Measurements from ENCODE around the gene MED15. TPM values are rescaled to one million over a fixed set of nuclear protein-coding genes. Genes with fewer than 3 reads are reported as not detected.

The MED15 gene
- total RNA-seq, 4 donors from 2014 or later, result 34.0 to 54.1 (median 38.9) TPM

- no peaks in the 10 kb centered on the region for H3K9me3 ChIP-seq
- H3K4me3 ChIP-seq, result no peak overlapping the region
- 96% methylated on average over 14 of the region's 14 CpGs for WGBS
- peaks cover 0 to 3% (median 0%) of the 10 kb centered on the region in 4 donors for H3K4me1 ChIP-seq
- no peaks in the 10 kb centered on the region for H3K27me3 ChIP-seq
- DNase-seq (ENCODE audit: extremely low spot score), result no peak
- intact Hi-C loops (cut with DNase I), result no loop called here
- TF ChIP-seq POLR2AphosphoS5 (IDR thresholded peaks at IDR 0.05), result no peak
- no peak for TF ChIP-seq EP300 (IDR thresholded peaks at IDR 0.05)
- no peak for TF ChIP-seq POLR2A (IDR thresholded peaks at IDR 0.05; ENCODE audit: low read depth)
- TF ChIP-seq, protein P1, sequence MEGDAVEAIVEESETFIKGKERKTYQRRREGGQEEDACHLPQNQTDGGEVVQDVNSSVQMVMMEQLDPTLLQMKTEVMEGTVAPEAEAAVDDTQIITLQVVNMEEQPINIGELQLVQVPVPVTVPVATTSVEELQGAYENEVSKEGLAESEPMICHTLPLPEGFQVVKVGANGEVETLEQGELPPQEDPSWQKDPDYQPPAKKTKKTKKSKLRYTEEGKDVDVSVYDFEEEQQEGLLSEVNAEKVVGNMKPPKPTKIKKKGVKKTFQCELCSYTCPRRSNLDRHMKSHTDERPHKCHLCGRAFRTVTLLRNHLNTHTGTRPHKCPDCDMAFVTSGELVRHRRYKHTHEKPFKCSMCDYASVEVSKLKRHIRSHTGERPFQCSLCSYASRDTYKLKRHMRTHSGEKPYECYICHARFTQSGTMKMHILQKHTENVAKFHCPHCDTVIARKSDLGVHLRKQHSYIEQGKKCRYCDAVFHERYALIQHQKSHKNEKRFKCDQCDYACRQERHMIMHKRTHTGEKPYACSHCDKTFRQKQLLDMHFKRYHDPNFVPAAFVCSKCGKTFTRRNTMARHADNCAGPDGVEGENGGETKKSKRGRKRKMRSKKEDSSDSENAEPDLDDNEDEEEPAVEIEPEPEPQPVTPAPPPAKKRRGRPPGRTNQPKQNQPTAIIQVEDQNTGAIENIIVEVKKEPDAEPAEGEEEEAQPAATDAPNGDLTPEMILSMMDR (IDR thresholded peaks at IDR 0.05), result no peak
- H3K36me3 ChIP-seq, result peaks cover 0 to 29% (median 14%) of the 10 kb centered on the region in 4 donors
- H3K27ac ChIP-seq (replicated peaks in 1 of 4), result no peak overlapping the region
Observed at GRCh38 chr22:20483771-20484170, 23.6 kb upstream of the MED15 start.

DNA sequence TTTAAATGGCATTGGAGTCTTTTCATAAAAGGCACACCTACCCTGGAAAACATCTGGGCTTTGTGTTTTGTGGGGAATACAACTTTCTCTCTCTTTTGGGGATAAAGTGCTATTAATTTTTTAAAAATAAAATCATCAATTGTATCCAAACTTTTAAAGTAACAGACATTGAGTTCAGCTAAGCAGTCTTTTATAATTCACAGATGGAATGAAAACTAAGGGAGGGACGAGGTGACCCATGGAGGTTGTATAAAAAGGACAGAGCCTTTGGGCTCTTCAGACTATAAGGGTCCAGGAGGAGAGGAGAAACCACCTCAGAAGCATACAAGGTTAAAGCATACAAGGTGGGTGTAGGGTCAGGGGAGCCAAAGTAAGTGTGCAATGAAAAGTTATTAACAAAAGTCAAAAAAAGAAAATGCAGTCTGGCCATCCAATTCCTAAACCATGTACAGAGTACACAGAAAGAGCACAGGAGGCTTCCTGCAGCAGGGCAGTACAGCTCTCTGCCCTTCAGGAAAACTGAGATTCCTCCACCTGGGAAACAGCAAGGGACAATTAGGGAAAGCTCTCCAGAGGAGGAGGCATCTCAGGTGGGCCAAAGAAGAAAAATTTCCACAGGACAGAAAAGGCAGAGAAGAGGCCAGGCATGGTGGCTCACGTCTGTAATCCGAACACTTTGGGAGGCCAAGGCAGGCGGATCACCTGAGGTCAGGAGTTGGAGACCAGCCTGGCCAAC, 22.3 kb upstream of the MED15 start:
- Histone ChIP-seq H3K9me3 (no peaks in the 10 kb centered on the region), H3K4me3 (no peak overlapping the region), H3K4me1 (peaks cover 0 to 13% (median 5%) of the 10 kb centered on the region in 4 donors), H3K27me3 (no peaks in the 10 kb centered on the region), H3K27ac (replicated peaks in 1 of 4) (no peak overlapping the region), H3K36me3 (peaks cover 0 to 33% (median 16%) of the 10 kb centered on the region in 4 donors)
- TF ChIP-seq POLR2AphosphoS5 (IDR thresholded peaks at IDR 0.05) (no peak), EP300 (IDR thresholded peaks at IDR 0.05) (no peak), POLR2A (IDR thresholded peaks at IDR 0.05; ENCODE audit: low read depth) (no peak)
- TF ChIP-seq, protein P1 (IDR thresholded peaks at IDR 0.05), result no peak
- intact Hi-C loops (cut with DNase I), result no loop called here
- 80% methylated on average over 4 of the region's 4 CpGs for WGBS
- DNase-seq (ENCODE audit: extremely low spot score), result no peak

DNA sequence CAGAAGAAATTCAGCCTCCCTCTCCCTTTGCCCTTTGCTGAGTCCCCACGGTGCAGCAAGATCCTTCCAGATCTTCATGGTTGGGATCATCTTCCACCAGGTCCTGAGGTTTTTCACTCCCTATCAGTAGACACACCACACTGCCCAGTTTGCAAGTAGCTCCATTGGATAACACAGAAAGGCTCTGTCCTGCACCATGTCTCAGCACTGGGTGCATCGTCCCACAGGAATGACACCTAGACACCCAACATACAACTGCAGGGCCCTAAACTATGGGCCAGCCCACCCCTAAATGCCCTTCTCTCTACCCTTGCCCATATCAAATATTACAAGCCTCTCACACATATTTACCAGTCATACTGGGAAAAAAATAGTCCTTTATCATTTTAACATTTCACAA, 21.2 kb upstream of the MED15 start:
- Histone ChIP-seq H3K4me1 (peaks cover 0 to 21% (median 10%) of the 10 kb centered on the region in 4 donors), H3K27me3 (no peaks in the 10 kb centered on the region), H3K4me3 (no peak overlapping the region), H3K27ac (replicated peaks in 1 of 4) (no peak overlapping the region), H3K9me3 (no peaks in the 10 kb centered on the region), H3K36me3 (peaks cover 0 to 33% (median 16%) of the 10 kb centered on the region in 4 donors)
- 87% methylated on average over 2 of the region's 2 CpGs for WGBS
- intact Hi-C loops (cut with DNase I), result no loop called here
- TF ChIP-seq, protein P1 (IDR thresholded peaks at IDR 0.05), result no peak
- TF ChIP-seq POLR2AphosphoS5 (IDR thresholded peaks at IDR 0.05) (no peak), EP300 (IDR thresholded peaks at IDR 0.05) (no peak), POLR2A (IDR thresholded peaks at IDR 0.05; ENCODE audit: low read depth) (no peak)
- DNase-seq (ENCODE audit: extremely low spot score), result no peak

DNA sequence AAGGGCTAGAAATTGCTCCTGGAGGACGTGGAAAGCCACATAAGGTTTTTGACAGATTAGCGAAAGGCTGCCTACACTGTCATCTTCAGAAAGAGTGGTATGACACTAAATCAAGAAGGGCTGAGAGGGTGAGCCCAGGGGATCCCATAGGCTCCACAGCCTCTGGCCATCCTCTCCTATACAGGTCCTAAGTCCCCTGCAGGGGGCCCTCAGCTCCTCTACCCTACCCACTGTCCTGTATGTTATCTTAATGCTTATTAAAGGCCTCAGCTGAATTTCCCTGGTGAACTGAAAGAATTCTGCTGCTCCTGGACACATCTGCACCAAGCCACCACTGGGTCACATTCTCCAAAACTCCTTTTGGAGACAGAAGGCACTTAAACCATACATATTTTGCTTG, 19.7 kb upstream of the MED15 start:
- no peak for DNase-seq (ENCODE audit: extremely low spot score)
- TF ChIP-seq POLR2AphosphoS5 (IDR thresholded peaks at IDR 0.05) (no peak), POLR2A (IDR thresholded peaks at IDR 0.05; ENCODE audit: low read depth) (no peak), EP300 (IDR thresholded peaks at IDR 0.05) (no peak)
- TF ChIP-seq, protein P1 (IDR thresholded peaks at IDR 0.05), result no peak
- WGBS, result 94% methylated on average over 2 of the region's 2 CpGs

More for the DNA sequence above, 19.7 kb upstream of the MED15 start:
- Histone ChIP-seq H3K4me1 (peaks cover 3 to 31% (median 17%) of the 10 kb centered on the region in 4 donors), H3K36me3 (peaks cover 0 to 32% (median 15%) of the 10 kb centered on the region in 4 donors), H3K4me3 (no peak overlapping the region), H3K27ac (replicated peaks in 1 of 4) (no peak overlapping the region), H3K9me3 (no peaks in the 10 kb centered on the region), H3K27me3 (no peaks in the 10 kb centered on the region)
- intact Hi-C loops (cut with DNase I), result no loop called here

Data from esophagus muscularis mucosa (tissue), 4 donors.